Endothelial cell of umbilical vein (primary cell): ENCODE measurements around the gene EPB41L3. TPM values are rescaled to one million over a fixed set of nuclear protein-coding genes. Genes with fewer than 3 reads are reported as not detected.

Source experiments
- BruUV-seq: library from RNA; stranded (reverse); fragments of 400-500 nt; replicated peaks from 2 replicates; lab custom pipeline; 2021; lab: Mats Ljungman, UMichigan
- CTCF ChIA-PET: fragments of 300-600, 350-600 bp; sonication (Branson Sonifier 250); formaldehyde crosslinking; loops from one replicate; lab custom pipeline; 2021; ENCODE audit warnings: antibody characterized with exemption, inconsistent platforms; lab: Charles Lee
- POLR2A ChIA-PET: fragments of 300-600, 350-600 bp; sonication (Branson Sonifier 250); formaldehyde crosslinking; loops from one replicate; lab custom pipeline; 2021; ENCODE audit warnings: antibody characterized with exemption, inconsistent platforms; lab: Charles Lee
- DNase-seq: peaks from one replicate; pipeline ENCODE4 v3.0.0-alpha.2; 2011; ENCODE audit warnings: low read depth, low spot score
- FAIRE-seq: peaks from 2 replicates; lab custom pipeline; 2011; peaks lifted over from hg19 to GRCh38; lab: Jason Lieb, UNC
- H2AFZ ChIP-seq: 2 replicates; pipeline ENCODE4 v1.6.0; 2012; ENCODE audit warnings: low read depth, low read length, control low read depth, inconsistent platforms
- H3K27ac ChIP-seq: 2 replicates; pipeline ENCODE4 v1.5.1; 2011; ENCODE audit warnings: low read depth, mild to moderate bottlenecking, control low read depth, low read length, moderate library complexity; ENCODE audit not compliant: insufficient read depth
- H3K27me3 ChIP-seq, 2 experiments: 2 replicates each; pipeline versions ENCODE4 v1.6.0 to v1.6.1; 2011; ENCODE audit warnings: low read length in 2 of 2, mixed read lengths in 1 of 2; ENCODE audit not compliant: control insufficient read depth in 2 of 2, insufficient read depth in 2 of 2
- H3K36me3 ChIP-seq, 2 experiments: 2 replicates in 1 of 2; 3 replicates in 1 of 2; pipeline ENCODE4 v1.5.1; 2011; ENCODE audit warnings: low read length in 2 of 2, mild to moderate bottlenecking in 1 of 2, moderate library complexity in 1 of 2; ENCODE audit not compliant: control insufficient read depth in 2 of 2, insufficient read depth in 2 of 2; ENCODE audit errors: extremely low read depth in 1 of 2
- H3K4me1 ChIP-seq: 3 replicates; pipeline ENCODE4 v1.5.1; 2011; ENCODE audit warnings: mild to moderate bottlenecking, low read length; ENCODE audit not compliant: control insufficient read depth, insufficient read depth; ENCODE audit errors: extremely low read depth
- H3K4me2 ChIP-seq: 2 replicates; pipeline ENCODE4 v1.6.1; 2011; ENCODE audit warnings: low read length, control low read depth, mixed read lengths; ENCODE audit not compliant: insufficient read depth
- H3K4me3 ChIP-seq, 3 experiments: fragments of 200-600 bp in 1 of 3; sonication (generic), shearing (Covaris generic) in 1 of 3; replicated peaks in 1 of 3; 2 replicates each; pipeline ENCODE4 v1.5.1; 2011 to 2016; ENCODE audit warnings: control low read depth in 3 of 3, low read length in 3 of 3, mild to moderate bottlenecking in 2 of 3, inconsistent platforms in 1 of 3, low read depth in 1 of 3, moderate library complexity in 1 of 3; ENCODE audit not compliant: insufficient read depth in 1 of 3
- H3K79me2 ChIP-seq: 2 replicates; pipeline ENCODE4 v1.6.0; 2012; ENCODE audit warnings: low read length, inconsistent platforms; ENCODE audit not compliant: control insufficient read depth, insufficient read depth
- H3K9ac ChIP-seq: replicated peaks from 2 replicates; pipeline ENCODE3; 2011; ENCODE audit warnings: low read length, control low read depth; ENCODE audit not compliant: insufficient read depth; ENCODE audit errors: extremely low read depth
- H3K9me1 ChIP-seq: replicated peaks from 3 replicates; pipeline ENCODE4 v1.6.0; 2011; ENCODE audit warnings: mild to moderate bottlenecking, low read length; ENCODE audit not compliant: control insufficient read depth, insufficient read depth; ENCODE audit errors: extremely low read depth
- H3K9me3 ChIP-seq: replicated peaks from 2 replicates; pipeline ENCODE4 v1.5.1; 2012; ENCODE audit warnings: low read length, inconsistent platforms; ENCODE audit not compliant: control insufficient read depth, insufficient read depth
- H4K20me1 ChIP-seq: replicated peaks from 2 replicates; pipeline ENCODE3; 2011; ENCODE audit warnings: mild to moderate bottlenecking, low read length; ENCODE audit not compliant: control insufficient read depth, insufficient read depth; ENCODE audit errors: extremely low read depth
- CTCF ChIP-seq, 2 donors: IDR thresholded peaks; 1 replicate in 1 of 2; 2 replicates in 1 of 2; pipeline ENCODE4 v1.5.1; 2011; ENCODE audit warnings: low read length in 2 of 2, mild to moderate bottlenecking in 2 of 2, moderate library complexity in 2 of 2, control low read depth in 1 of 2, inconsistent platforms in 1 of 2, low read depth in 1 of 2; ENCODE audit not compliant: insufficient read depth in 1 of 2; ENCODE audit errors: extremely low read depth in 1 of 2
- EZH2 ChIP-seq: IDR thresholded peaks from 2 replicates; pipeline ENCODE4 v1.6.1; 2012; ENCODE audit warnings: borderline replicate concordance, low read depth, mild to moderate bottlenecking, moderate library complexity, low read length, inconsistent platforms; ENCODE audit not compliant: severe bottlenecking
- FOS ChIP-seq: IDR thresholded peaks from 2 replicates; pipeline ENCODE4 v1.6.1; 2011; ENCODE audit warnings: mild to moderate bottlenecking, low read length, moderate library complexity, borderline replicate concordance; ENCODE audit not compliant: insufficient read depth
- GATA2 ChIP-seq: IDR thresholded peaks from 2 replicates; pipeline ENCODE4 v1.7.0; 2011; ENCODE audit warnings: low read depth, mild to moderate bottlenecking, moderate library complexity, mixed read lengths, low read length; ENCODE audit not compliant: insufficient read length, insufficient read depth
- JUN ChIP-seq: IDR thresholded peaks from 2 replicates; pipeline ENCODE4 v1.6.1; 2011; ENCODE audit warnings: borderline replicate concordance, low read depth; ENCODE audit not compliant: insufficient read length, insufficient read depth
- MAX ChIP-seq: IDR thresholded peaks from 2 replicates; pipeline ENCODE4 v1.6.1; 2011; ENCODE audit not compliant: insufficient read depth, insufficient read length
- MYC ChIP-seq: IDR thresholded peaks from one replicate; pipeline ENCODE4 v1.6.1; 2011; ENCODE audit warnings: mild to moderate bottlenecking, low read depth, low read length
- POLR2A ChIP-seq: IDR thresholded peaks from 2 replicates; pipeline ENCODE4 v1.6.1; 2012; ENCODE audit warnings: low read depth, mild to moderate bottlenecking, control low read depth, low read length
- POLR2AphosphoS5 ChIP-seq: IDR thresholded peaks from 2 replicates; pipeline ENCODE4 v1.6.1; 2012; ENCODE audit warnings: low read depth, mild to moderate bottlenecking, control low read depth, low read length, moderate library complexity; ENCODE audit not compliant: insufficient read depth
- dilution Hi-C: fragments of 300-500 bp; cut with MboI; formaldehyde crosslinking; loops from one replicate; pipeline ENCODE4 v1.15.0; 2019; ENCODE audit warnings: low sequenced_read_pairs; ENCODE audit not compliant: extremely low pct_ligation_motif_present
- intact Hi-C: fragments of 100-400 bp; cut with micrococcal nuclease; formaldehyde crosslinking; loops from one replicate; pipeline ENCODE4 v1.10.0; 2022
- polyA plus RNA-seq, 4 experiments: library from polyadenylated mRNA; depleted of rRNA in 3 of 4; stranded (reverse) in 3 of 4; unstranded in 1 of 4; fragments of >200 nt; gene quantifications; 2 replicates each; pipeline versions ENCODE4 v1.2.1 to v1.2.3, GENCODE V29; 2011 to 2012; ENCODE audit warnings: missing spikeins in 1 of 4
- total RNA-seq: library from RNA; stranded (reverse); gene quantifications from 2 replicates; pipeline ENCODE4 v1.2.3, GENCODE V29; 2021

Gene EPB41L3
- total and polyA plus RNA-seq, 2 donors (not counting 3 experiments of a cell fraction or from before 2014, with no cell fraction given), result 38.9 to 114 TPM

DNA sequence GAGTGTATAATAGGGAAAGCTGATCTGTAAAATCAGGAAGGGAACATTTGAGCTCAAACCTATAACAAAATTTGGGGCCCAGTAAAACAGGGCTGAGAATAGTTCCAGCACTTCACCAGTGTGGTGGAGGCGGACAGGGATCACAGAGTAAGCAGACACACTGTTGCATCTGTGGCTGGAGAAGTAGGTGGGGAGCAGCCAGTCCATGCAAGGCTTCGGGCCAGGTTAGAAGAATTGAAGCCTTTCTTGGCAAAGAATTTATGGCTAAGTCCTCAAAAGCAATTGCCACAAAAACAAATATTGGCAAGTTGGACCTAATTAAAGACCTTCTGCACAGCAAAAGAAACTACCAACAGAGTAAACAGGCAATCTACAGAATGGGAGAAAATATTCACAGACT lies 154.4 kb downstream of the EPB41L3 start:
- no peak overlapping the region for H3K4me2 ChIP-seq
- TF ChIP-seq CTCF (IDR thresholded peaks at IDR 0.05; ENCODE audit: extremely low read depth in 1 of 2, insufficient read depth in 1 of 2, low read depth in 1 of 2, low read length in 2 of 2), result no peak
- no peak for TF ChIP-seq FOS
- no peak for TF ChIP-seq EZH2
- no peak for TF ChIP-seq MYC
- TF ChIP-seq JUN, result no peak
- TF ChIP-seq MAX, result no peak
- TF ChIP-seq GATA2, result no peak
- TF ChIP-seq POLR2AphosphoS5, result no peak
- no peak for TF ChIP-seq POLR2A
- POLR2A ChIA-PET, result no interaction called here
- H3K27ac ChIP-seq, result no peak overlapping the region
- H4K20me1 ChIP-seq, result no peaks in the 10 kb centered on the region
- H3K9me1 ChIP-seq, result no peaks in the 10 kb centered on the region
- dilution Hi-C loops, result no loop called here
- H3K79me2 ChIP-seq, result no peaks in the 10 kb centered on the region
- H3K9me3 ChIP-seq, result no peaks in the 10 kb centered on the region
- no TSS peak for BruUV-seq
- H2AFZ ChIP-seq, result no peak overlapping the region
- DNase-seq, result no peak
- H3K4me1 ChIP-seq, result no peaks in the 10 kb centered on the region
- CTCF ChIA-PET, result no interaction called here
- H3K36me3 ChIP-seq, result peaks cover 2 to 3% of the 10 kb centered on the region in 2 experiments
- H3K4me3 ChIP-seq, result no peak overlapping the region
- no peaks in the 10 kb centered on the region for H3K27me3 ChIP-seq
- H3K9ac ChIP-seq, result no peak overlapping the region
- intact Hi-C loops, result no loop called here
- FAIRE-seq, result no peak
